ENCODE measurements around the gene ZNF423.

DNA sequence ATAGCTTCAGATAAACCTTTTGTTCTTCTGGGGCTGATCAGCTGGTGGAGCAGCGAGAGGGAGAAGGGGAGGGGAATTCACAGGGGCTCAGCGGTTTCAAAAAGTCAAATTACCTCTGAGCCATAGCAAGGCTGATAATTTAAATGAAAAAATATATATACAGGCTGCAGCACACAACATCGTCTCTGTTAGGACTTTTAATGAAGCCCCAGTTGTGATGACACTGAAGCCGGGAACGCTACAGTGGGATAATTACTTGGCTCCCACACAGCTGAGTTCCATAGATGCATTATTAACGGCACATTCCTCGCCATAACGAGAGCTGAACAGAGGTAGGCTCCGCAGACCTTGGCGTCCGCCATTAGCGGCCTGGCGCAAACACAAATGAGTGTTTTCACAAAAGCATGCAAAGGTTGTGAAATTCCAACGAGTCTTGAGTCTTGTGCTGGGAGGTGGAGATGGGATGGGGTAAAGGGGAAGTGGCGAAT is 266.3 kb downstream of the ZNF423 start:
- TF ChIP-seq FOXK2 (IDR thresholded peaks at IDR 0.05) = no peak
- no peak for TF ChIP-seq SUZ12 (IDR thresholded peaks at IDR 0.05)
- TF ChIP-seq FOXM1 (IDR thresholded peaks at IDR 0.05; ENCODE audit: borderline replicate concordance) = no peak
- TF ChIP-seq BHLHE40 (IDR thresholded peaks at IDR 0.05; ENCODE audit: borderline replicate concordance) = no peak
- no peak for TF ChIP-seq HDGF (IDR thresholded peaks at IDR 0.05; ENCODE audit: borderline replicate concordance)
- no peak for TF ChIP-seq SP1 (IDR thresholded peaks at IDR 0.05)
- TF ChIP-seq FOXA1 (IDR thresholded peaks at IDR 0.05) = no peak
- TF ChIP-seq, protein P1, sequence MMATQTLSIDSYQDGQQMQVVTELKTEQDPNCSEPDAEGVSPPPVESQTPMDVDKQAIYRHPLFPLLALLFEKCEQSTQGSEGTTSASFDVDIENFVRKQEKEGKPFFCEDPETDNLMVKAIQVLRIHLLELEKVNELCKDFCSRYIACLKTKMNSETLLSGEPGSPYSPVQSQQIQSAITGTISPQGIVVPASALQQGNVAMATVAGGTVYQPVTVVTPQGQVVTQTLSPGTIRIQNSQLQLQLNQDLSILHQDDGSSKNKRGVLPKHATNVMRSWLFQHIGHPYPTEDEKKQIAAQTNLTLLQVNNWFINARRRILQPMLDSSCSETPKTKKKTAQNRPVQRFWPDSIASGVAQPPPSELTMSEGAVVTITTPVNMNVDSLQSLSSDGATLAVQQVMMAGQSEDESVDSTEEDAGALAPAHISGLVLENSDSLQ (IDR thresholded peaks at IDR 0.05) = no peak
- no peak for TF ChIP-seq TARDBP (IDR thresholded peaks at IDR 0.05)
- TF ChIP-seq L3MBTL2 (conservative IDR thresholded peaks at IDR 0.05) = no peak
- no peak for TF ChIP-seq ZNF384 (IDR thresholded peaks at IDR 0.05)
- TF ChIP-seq LEF1 (IDR thresholded peaks at IDR 0.05; ENCODE audit: borderline replicate concordance) = no peak
